K562 (cell line): Measurements from ENCODE around the gene PHF3. TPM values are rescaled to one million over a fixed set of nuclear protein-coding genes. Genes with fewer than 3 reads are reported as not detected.
A peak's percentile ranks its signal among the peaks of the same experiment; 100 is the strongest.

Source experiments
- CTBP1 ChIP-seq: fragments of 450-650 bp; IDR thresholded peaks from 2 replicates; pipeline ENCODE4 v1.6.1; 2016; ENCODE audit warnings: borderline replicate concordance
- RCOR1 ChIP-seq, 2 experiments: IDR thresholded peaks; 2 replicates each; pipeline ENCODE4 v1.6.1; 2012; ENCODE audit warnings: low read depth in 2 of 2, low read length in 2 of 2, borderline replicate concordance in 1 of 2, improper control_type of control experiment in 1 of 2
- REST ChIP-seq, 2 experiments: fragments of 450-650 bp; formaldehyde crosslinking in 1 of 2; IDR thresholded peaks; 2 replicates each; pipeline versions ENCODE4 v1.4.0 to v1.6.1; 2014 to 2020; ENCODE audit warnings: mild to moderate bottlenecking in 2 of 2, borderline replicate concordance in 1 of 2, low read depth in 1 of 2
- SIX5 ChIP-seq, 2 experiments: IDR thresholded peaks; 2 replicates each; pipeline ENCODE4 v1.6.1; 2011; ENCODE audit warnings: low read length in 2 of 2, borderline replicate concordance in 1 of 2, low read depth in 1 of 2, mild to moderate bottlenecking in 1 of 2, moderate library complexity in 1 of 2; ENCODE audit not compliant: insufficient read depth in 1 of 2
- SNAPC5 ChIP-seq: fragments of 250-450 bp; sonication (Bioruptor Pico); IDR thresholded peaks from 2 replicates; pipeline ENCODE4 v1.8.0; 2021; ENCODE audit warnings: moderate library complexity, mild to moderate bottlenecking, inconsistent platforms
- STAG1 ChIP-seq: sonication (generic); formaldehyde crosslinking; IDR thresholded peaks from 2 replicates; pipeline ENCODE4 v1.5.0; 2020; ENCODE audit warnings: missing genetic modification reagents, borderline replicate concordance
- THRA ChIP-seq: fragments of 450-650 bp; IDR thresholded peaks from 2 replicates; pipeline ENCODE4 v1.6.1; 2017; ENCODE audit warnings: mild to moderate bottlenecking, moderate library complexity
- TRIM25 ChIP-seq: fragments of 450-650 bp; IDR thresholded peaks from 2 replicates; pipeline ENCODE4 v1.7.0; 2016; ENCODE audit warnings: borderline replicate concordance
- ZBTB12 ChIP-seq: fragments of 250-450 bp; sonication (Bioruptor Pico); IDR thresholded peaks from 2 replicates; pipeline ENCODE4 v1.4.0; 2020
- polyA plus RNA-seq, 8 experiments: library from polyadenylated mRNA; depleted of rRNA in 4 of 8; stranded (reverse) in 5 of 8; unstranded in 3 of 8; fragments of >200 nt; fragmentation: Nextera tagmentation in 2 of 8; fragmentation: Illumina TruSeq in 1 of 8; extraction: Ambion mirVana in 2 of 8; extraction: Trizol in 1 of 8; gene quantifications; 2 replicates each; pipeline versions ENCODE4 v1.2.1 to v1.2.3, GENCODE V29; 2011 to 2014; ENCODE audit warnings: inconsistent platforms in 1 of 8, missing spikeins in 1 of 8
- total RNA-seq, 7 experiments: library from RNA; depleted of rRNA in 6 of 7; stranded (reverse); fragments of >200 nt in 6 of 7; fragmentation: Illumina TruSeq in 2 of 7; extraction: Trizol in 2 of 7; gene quantifications; 2 replicates each; pipeline versions ENCODE4 v1.2.1 to v1.2.3, GENCODE V29; 2011 to 2021; ENCODE audit warnings: low replicate concordance in 1 of 7

The PHF3 gene
- total and polyA plus RNA-seq, 9 of the 15 experiments (the other 6 are each of a cell fraction or from before 2014, with no cell fraction given): 8.1 to 51.2 (median 30.9) TPM

- TF ChIP-seq REST (IDR thresholded peaks at IDR 0.05; ENCODE audit: borderline replicate concordance): peak; percentile 76
- no peak for TF ChIP-seq REST (CRISPR knock-in tag; IDR thresholded peaks at IDR 0.05; ENCODE audit: low read depth)
- TF ChIP-seq RCOR1 (IDR thresholded peaks at IDR 0.05; ENCODE audit: borderline replicate concordance in 1 of 2, low read depth in 2 of 2, low read length in 2 of 2): 0 out of 4 replicates have a peak, but pooled peaks of 1 of the 2 experiments have one; percentile 20
- peak; percentile 60; the same call in 1 of the 2 replicates for TF ChIP-seq CTBP1
- no peak for TF ChIP-seq THRA
- peak; percentile 33 to 34; a peak in 2 of 4 replicates for TF ChIP-seq SIX5 (IDR thresholded peaks at IDR 0.05; ENCODE audit: borderline replicate concordance in 1 of 2, insufficient read depth in 1 of 2, low read depth in 1 of 2, low read length in 2 of 2)
- no peak for TF ChIP-seq TRIM25
- TF ChIP-seq ZBTB12 (CRISPR knock-in tag): no peak
- TF ChIP-seq SNAPC5 (CRISPR knock-in tag): no peak
- peak; percentile 52; the same call in 1 of the 2 replicates for TF ChIP-seq STAG1
These were observed 37.3 kb upstream of the PHF3 start (continued) for GRCh38 chr6:63598049-63599036.
